Measurements from ENCODE around the gene FNDC5.

The FNDC5 gene

GRCh38 chr1:32868085-32868484, 2.6 kb downstream of the FNDC5 start:
- H3K9me3 Mint-ChIP-seq (ENCODE audit: low read depth), result no peaks in the 10 kb centered on the region
- no peak overlapping the region for H3K27ac Mint-ChIP-seq
- H3K4me1 Mint-ChIP-seq (ENCODE audit: low read depth), result peaks cover 19% of the 10 kb centered on the region
- H3K36me3 Mint-ChIP-seq, result peaks cover 17% of the 10 kb centered on the region
- H3K4me3 Mint-ChIP-seq, result no peak overlapping the region
- peaks cover 24% of the 10 kb centered on the region for H3K27me3 Mint-ChIP-seq

GRCh38 chr1:32867671-32868070, 3.0 kb downstream of the FNDC5 start:
- H3K27me3 Mint-ChIP-seq, result peaks cover 22% of the 10 kb centered on the region
- no peak overlapping the region for H3K27ac Mint-ChIP-seq
- H3K9me3 Mint-ChIP-seq (ENCODE audit: low read depth), result no peaks in the 10 kb centered on the region
- H3K36me3 Mint-ChIP-seq, result peaks cover 19% of the 10 kb centered on the region
- peaks cover 18% of the 10 kb centered on the region for H3K4me1 Mint-ChIP-seq (ENCODE audit: low read depth)
- no peak overlapping the region for H3K4me3 Mint-ChIP-seq

GRCh38 chr1:32867151-32867550, 3.6 kb downstream of the FNDC5 start:
- no peaks in the 10 kb centered on the region for H3K9me3 Mint-ChIP-seq (ENCODE audit: low read depth)
- H3K4me3 Mint-ChIP-seq, result no peak overlapping the region
- H3K36me3 Mint-ChIP-seq, result peaks cover 22% of the 10 kb centered on the region
- no peak overlapping the region for H3K27ac Mint-ChIP-seq
- H3K27me3 Mint-ChIP-seq, result peaks cover 21% of the 10 kb centered on the region
- H3K4me1 Mint-ChIP-seq (ENCODE audit: low read depth), result peaks cover 16% of the 10 kb centered on the region

- H3K27ac Mint-ChIP-seq, result no peak overlapping the region
- H3K27me3 Mint-ChIP-seq, result peaks cover 12% of the 10 kb centered on the region
- H3K4me1 Mint-ChIP-seq (ENCODE audit: low read depth), result peaks cover 8% of the 10 kb centered on the region
- H3K9me3 Mint-ChIP-seq (ENCODE audit: low read depth), result no peaks in the 10 kb centered on the region
- peaks cover 22% of the 10 kb centered on the region for H3K36me3 Mint-ChIP-seq
- no peak overlapping the region for H3K4me3 Mint-ChIP-seq
These were observed 4.9 kb downstream of the FNDC5 start for GRCh38 chr1:32865639-32866405.

GRCh38 chr1:32864375-32865019, 6.2 kb downstream of the FNDC5 start:
- H3K9me3 Mint-ChIP-seq (ENCODE audit: low read depth), result no peaks in the 10 kb centered on the region
- H3K36me3 Mint-ChIP-seq, result peaks cover 25% of the 10 kb centered on the region
- H3K27ac Mint-ChIP-seq, result no peak overlapping the region
- H3K4me1 Mint-ChIP-seq (ENCODE audit: low read depth), result peaks cover 2% of the 10 kb centered on the region
- H3K4me3 Mint-ChIP-seq, result no peak overlapping the region
- H3K27me3 Mint-ChIP-seq, result peaks cover 6% of the 10 kb centered on the region

- Mint-ChIP-seq H3K9me3 (ENCODE audit: low read depth) (no peaks in the 10 kb centered on the region), H3K36me3 (peaks cover 25% of the 10 kb centered on the region), H3K27ac (no peak overlapping the region), H3K4me3 (no peak overlapping the region), H3K27me3 (no peaks in the 10 kb centered on the region), H3K4me1 (ENCODE audit: low read depth) (no peaks in the 10 kb centered on the region)
These were observed 6.8 kb downstream of the FNDC5 start for GRCh38 chr1:32863881-32864245.

- H3K4me3 Mint-ChIP-seq, result no peak overlapping the region
- H3K4me1 Mint-ChIP-seq (ENCODE audit: low read depth), result no peaks in the 10 kb centered on the region
- no peak overlapping the region for H3K27ac Mint-ChIP-seq
- peaks cover 21% of the 10 kb centered on the region for H3K36me3 Mint-ChIP-seq
- H3K27me3 Mint-ChIP-seq, result no peaks in the 10 kb centered on the region
- H3K9me3 Mint-ChIP-seq (ENCODE audit: low read depth), result no peaks in the 10 kb centered on the region
These were observed 7.4 kb downstream of the FNDC5 start for GRCh38 chr1:32863218-32863880.

GRCh38 chr1:32861904-32862695, 8.6 kb downstream of the FNDC5 start:
- Mint-ChIP-seq H3K27me3 (no peaks in the 10 kb centered on the region), H3K9me3 (ENCODE audit: low read depth) (no peaks in the 10 kb centered on the region), H3K4me1 (ENCODE audit: low read depth) (no peaks in the 10 kb centered on the region), H3K4me3 (no peak overlapping the region), H3K36me3 (peaks cover 20% of the 10 kb centered on the region), H3K27ac (no peak overlapping the region)

GRCh38 chr1:32860566-32860965, 10.1 kb downstream of the FNDC5 start:
- H3K9me3 Mint-ChIP-seq (ENCODE audit: low read depth), result no peaks in the 10 kb centered on the region
- H3K36me3 Mint-ChIP-seq, result peaks cover 15% of the 10 kb centered on the region
- no peaks in the 10 kb centered on the region for H3K27me3 Mint-ChIP-seq
- H3K4me1 Mint-ChIP-seq (ENCODE audit: low read depth), result no peaks in the 10 kb centered on the region
- H3K27ac Mint-ChIP-seq, result no peak overlapping the region
- H3K4me3 Mint-ChIP-seq, result no peak overlapping the region

- no peaks in the 10 kb centered on the region for H3K27me3 Mint-ChIP-seq
- peaks cover 16% of the 10 kb centered on the region for H3K36me3 Mint-ChIP-seq
- H3K27ac Mint-ChIP-seq, result no peak overlapping the region
- H3K9me3 Mint-ChIP-seq (ENCODE audit: low read depth), result no peaks in the 10 kb centered on the region
- no peaks in the 10 kb centered on the region for H3K4me1 Mint-ChIP-seq (ENCODE audit: low read depth)
- no peak overlapping the region for H3K4me3 Mint-ChIP-seq
These were observed 10.8 kb downstream of the FNDC5 start for GRCh38 chr1:32859915-32860314.

GRCh38 chr1:32858791-32859190, 11.9 kb downstream of the FNDC5 start:
- H3K4me3 Mint-ChIP-seq, result no peak overlapping the region
- H3K27me3 Mint-ChIP-seq, result no peaks in the 10 kb centered on the region
- H3K9me3 Mint-ChIP-seq (ENCODE audit: low read depth), result no peaks in the 10 kb centered on the region
- H3K27ac Mint-ChIP-seq, result no peak overlapping the region
- no peaks in the 10 kb centered on the region for H3K4me1 Mint-ChIP-seq (ENCODE audit: low read depth)
- peaks cover 22% of the 10 kb centered on the region for H3K36me3 Mint-ChIP-seq

GRCh38 chr1:32858136-32858535, 12.6 kb downstream of the FNDC5 start:
- Mint-ChIP-seq H3K4me1 (ENCODE audit: low read depth) (no peaks in the 10 kb centered on the region), H3K36me3 (peaks cover 22% of the 10 kb centered on the region), H3K9me3 (ENCODE audit: low read depth) (no peaks in the 10 kb centered on the region), H3K27ac (no peak overlapping the region), H3K4me3 (no peak overlapping the region), H3K27me3 (no peaks in the 10 kb centered on the region)

GRCh38 chr1:32855861-32856617, 14.7 kb downstream of the FNDC5 start:
- no peaks in the 10 kb centered on the region for H3K9me3 Mint-ChIP-seq (ENCODE audit: low read depth)

GRCh38 chr1:32848354-32849063, 22.2 kb downstream of the FNDC5 start:
- Mint-ChIP-seq H3K27me3 (no peaks in the 10 kb centered on the region), H3K27ac (no peak overlapping the region), H3K4me3 (no peak overlapping the region), H3K36me3 (peaks cover 19% of the 10 kb centered on the region), H3K4me1 (ENCODE audit: low read depth) (peaks cover 2% of the 10 kb centered on the region), H3K9me3 (ENCODE audit: low read depth) (no peaks in the 10 kb centered on the region)

More at GRCh38 chr1:32855861-32856617, 14.7 kb downstream of the FNDC5 start:
- Mint-ChIP-seq H3K4me3 (no peak overlapping the region), H3K27me3 (no peaks in the 10 kb centered on the region), H3K36me3 (peaks cover 22% of the 10 kb centered on the region), H3K4me1 (ENCODE audit: low read depth) (no peaks in the 10 kb centered on the region), H3K27ac (no peak overlapping the region)
